Glutamatergic neuron (in vitro differentiated cells): Measurements from ENCODE around the gene LRRC2. TPM values are rescaled to one million over a fixed set of nuclear protein-coding genes. Genes with fewer than 3 reads are reported as not detected.
"Not testable (repeated sequence)": the region's sequence is repeated elsewhere in the genome, so short reads cannot be mapped to it uniquely, and the experiment has no call there.

Experiments used
- DNase-seq: peaks from one replicate; pipeline ENCODE4 v3.0.0; 2022
- H3K27ac Mint-ChIP-seq: one replicate; pipeline ENCODE4 v1.8.0; 2020; ENCODE audit warnings: mild to moderate bottlenecking, mixed read lengths, inconsistent platforms; ENCODE audit not compliant: unreplicated experiment
- H3K27me3 Mint-ChIP-seq: one replicate; pipeline ENCODE4 v1.8.0; 2020; ENCODE audit warnings: mild to moderate bottlenecking, moderate library complexity, mixed read lengths, inconsistent platforms; ENCODE audit not compliant: unreplicated experiment
- H3K36me3 Mint-ChIP-seq: one replicate; pipeline ENCODE4 v1.8.0; 2020; ENCODE audit warnings: mild to moderate bottlenecking, mixed read lengths, inconsistent platforms; ENCODE audit not compliant: unreplicated experiment
- H3K4me1 Mint-ChIP-seq: one replicate; pipeline ENCODE4 v1.8.0; 2020; ENCODE audit warnings: mild to moderate bottlenecking, low read depth, mixed read lengths, inconsistent platforms; ENCODE audit not compliant: unreplicated experiment
- H3K4me3 Mint-ChIP-seq: one replicate; pipeline ENCODE4 v1.8.0; 2020; ENCODE audit warnings: mild to moderate bottlenecking, mixed read lengths, inconsistent platforms; ENCODE audit not compliant: unreplicated experiment
- H3K9me3 Mint-ChIP-seq: one replicate; pipeline ENCODE4 v1.8.0; 2020; ENCODE audit warnings: mild to moderate bottlenecking, moderate library complexity, mixed read lengths, inconsistent platforms; ENCODE audit not compliant: unreplicated experiment
- CTCF ChIP-seq: fragments of 200-600 bp; sonication (generic); IDR thresholded peaks from one replicate; pipeline ENCODE4 v1.5.0; 2021; ENCODE audit not compliant: partially characterized antibody, unreplicated experiment
- total RNA-seq: library from RNA; stranded (reverse); fragmentation: NEBNext Ultra II Directional; extraction: Animal tissue kit (Norgen Biotek cat#: 25700); gene quantifications from one replicate; pipeline ENCODE4 v1.2.1, GENCODE V29; 2021; ENCODE audit not compliant: unreplicated experiment

Gene LRRC2
- total RNA-seq, 1 donor from 2014 or later = not detected

- Mint-ChIP-seq H3K4me3 (no peak overlapping the region), H3K9me3 (no peaks in the 10 kb centered on the region), H3K27ac (no peak overlapping the region), H3K4me1 (peaks cover 5% of the 10 kb centered on the region), H3K27me3 (no peaks in the 10 kb centered on the region), H3K36me3 (peaks cover 8% of the 10 kb centered on the region)
- DNase-seq = no peak
- no peak for TF ChIP-seq CTCF
Measured at GRCh38 chr3:46552538-46552937, 13.6 kb downstream of the LRRC2 start.

GRCh38 chr3:46551615-46552014 lies 14.5 kb downstream of the LRRC2 start:
- Mint-ChIP-seq H3K4me3 (no peak overlapping the region), H3K27me3 (no peaks in the 10 kb centered on the region), H3K9me3 (no peaks in the 10 kb centered on the region), H3K27ac (no peak overlapping the region), H3K36me3 (peaks cover 8% of the 10 kb centered on the region), H3K4me1 (peaks cover 5% of the 10 kb centered on the region)
- TF ChIP-seq CTCF = no peak
- no peak for DNase-seq

GRCh38 chr3:46549989-46550388 lies 16.1 kb downstream of the LRRC2 start:
- Mint-ChIP-seq H3K27me3 (peaks cover 3% of the 10 kb centered on the region), H3K36me3 (peaks cover 8% of the 10 kb centered on the region), H3K4me3 (no peak overlapping the region), H3K27ac (no peak overlapping the region), H3K9me3 (no peaks in the 10 kb centered on the region), H3K4me1 (peaks cover 5% of the 10 kb centered on the region)
- no peak for TF ChIP-seq CTCF
- no peak for DNase-seq

- Mint-ChIP-seq H3K4me3 (no peak overlapping the region), H3K27ac (no peak overlapping the region)
- no peak for DNase-seq
Measured at GRCh38 chr3:46549408-46549904, 16.6 kb downstream of the LRRC2 start.

GRCh38 chr3:46548611-46549010 lies 17.5 kb downstream of the LRRC2 start:
- not testable (repeated sequence) for H3K36me3 Mint-ChIP-seq, H3K27ac Mint-ChIP-seq, H3K4me1 Mint-ChIP-seq, H3K27me3 Mint-ChIP-seq, H3K4me3 Mint-ChIP-seq, DNase-seq, H3K9me3 Mint-ChIP-seq

More at GRCh38 chr3:46549408-46549904, 16.6 kb downstream of the LRRC2 start:
- Mint-ChIP-seq H3K9me3 (no peaks in the 10 kb centered on the region), H3K4me1 (peaks cover 5% of the 10 kb centered on the region), H3K36me3 (peaks cover 8% of the 10 kb centered on the region), H3K27me3 (peaks cover 3% of the 10 kb centered on the region)
- no peak for TF ChIP-seq CTCF
